Endothelial cell of umbilical vein (primary cell): ENCODE measurements around the gene IFT27. TPM values are rescaled to one million over a fixed set of nuclear protein-coding genes. Genes with fewer than 3 reads are reported as not detected.

Experiments used
- BruUV-seq: library from RNA; stranded (reverse); fragments of 400-500 nt; replicated peaks from 2 replicates; lab custom pipeline; 2021; lab: Mats Ljungman, UMichigan
- CTCF ChIA-PET: fragments of 300-600, 350-600 bp; sonication (Branson Sonifier 250); formaldehyde crosslinking; loops from one replicate; lab custom pipeline; 2021; ENCODE audit warnings: antibody characterized with exemption, inconsistent platforms; lab: Charles Lee
- POLR2A ChIA-PET: fragments of 300-600, 350-600 bp; sonication (Branson Sonifier 250); formaldehyde crosslinking; loops from one replicate; lab custom pipeline; 2021; ENCODE audit warnings: antibody characterized with exemption, inconsistent platforms; lab: Charles Lee
- DNase-seq: peaks from one replicate; pipeline ENCODE4 v3.0.0-alpha.2; 2011; ENCODE audit warnings: low read depth, low spot score
- FAIRE-seq: peaks from 2 replicates; lab custom pipeline; 2011; peaks lifted over from hg19 to GRCh38; lab: Jason Lieb, UNC
- H2AFZ ChIP-seq: 2 replicates; pipeline ENCODE4 v1.6.0; 2012; ENCODE audit warnings: low read depth, low read length, control low read depth, inconsistent platforms
- H3K27ac ChIP-seq: 2 replicates; pipeline ENCODE4 v1.5.1; 2011; ENCODE audit warnings: low read depth, mild to moderate bottlenecking, control low read depth, low read length, moderate library complexity; ENCODE audit not compliant: insufficient read depth
- H3K27me3 ChIP-seq, 2 experiments: 2 replicates each; pipeline versions ENCODE4 v1.6.0 to v1.6.1; 2011; ENCODE audit warnings: low read length in 2 of 2, mixed read lengths in 1 of 2; ENCODE audit not compliant: control insufficient read depth in 2 of 2, insufficient read depth in 2 of 2
- H3K36me3 ChIP-seq, 2 experiments: 2 replicates in 1 of 2; 3 replicates in 1 of 2; pipeline ENCODE4 v1.5.1; 2011; ENCODE audit warnings: low read length in 2 of 2, mild to moderate bottlenecking in 1 of 2, moderate library complexity in 1 of 2; ENCODE audit not compliant: control insufficient read depth in 2 of 2, insufficient read depth in 2 of 2; ENCODE audit errors: extremely low read depth in 1 of 2
- H3K4me1 ChIP-seq: 3 replicates; pipeline ENCODE4 v1.5.1; 2011; ENCODE audit warnings: mild to moderate bottlenecking, low read length; ENCODE audit not compliant: control insufficient read depth, insufficient read depth; ENCODE audit errors: extremely low read depth
- H3K4me2 ChIP-seq: 2 replicates; pipeline ENCODE4 v1.6.1; 2011; ENCODE audit warnings: low read length, control low read depth, mixed read lengths; ENCODE audit not compliant: insufficient read depth
- H3K4me3 ChIP-seq, 3 experiments: fragments of 200-600 bp in 1 of 3; sonication (generic), shearing (Covaris generic) in 1 of 3; replicated peaks in 1 of 3; 2 replicates each; pipeline ENCODE4 v1.5.1; 2011 to 2016; ENCODE audit warnings: control low read depth in 3 of 3, low read length in 3 of 3, mild to moderate bottlenecking in 2 of 3, inconsistent platforms in 1 of 3, low read depth in 1 of 3, moderate library complexity in 1 of 3; ENCODE audit not compliant: insufficient read depth in 1 of 3
- H3K79me2 ChIP-seq: 2 replicates; pipeline ENCODE4 v1.6.0; 2012; ENCODE audit warnings: low read length, inconsistent platforms; ENCODE audit not compliant: control insufficient read depth, insufficient read depth
- H3K9ac ChIP-seq: replicated peaks from 2 replicates; pipeline ENCODE3; 2011; ENCODE audit warnings: low read length, control low read depth; ENCODE audit not compliant: insufficient read depth; ENCODE audit errors: extremely low read depth
- H3K9me1 ChIP-seq: replicated peaks from 3 replicates; pipeline ENCODE4 v1.6.0; 2011; ENCODE audit warnings: mild to moderate bottlenecking, low read length; ENCODE audit not compliant: control insufficient read depth, insufficient read depth; ENCODE audit errors: extremely low read depth
- H3K9me3 ChIP-seq: replicated peaks from 2 replicates; pipeline ENCODE4 v1.5.1; 2012; ENCODE audit warnings: low read length, inconsistent platforms; ENCODE audit not compliant: control insufficient read depth, insufficient read depth
- H4K20me1 ChIP-seq: replicated peaks from 2 replicates; pipeline ENCODE3; 2011; ENCODE audit warnings: mild to moderate bottlenecking, low read length; ENCODE audit not compliant: control insufficient read depth, insufficient read depth; ENCODE audit errors: extremely low read depth
- EZH2 ChIP-seq: IDR thresholded peaks from 2 replicates; pipeline ENCODE4 v1.6.1; 2012; ENCODE audit warnings: borderline replicate concordance, low read depth, mild to moderate bottlenecking, moderate library complexity, low read length, inconsistent platforms; ENCODE audit not compliant: severe bottlenecking
- FOS ChIP-seq: IDR thresholded peaks from 2 replicates; pipeline ENCODE4 v1.6.1; 2011; ENCODE audit warnings: mild to moderate bottlenecking, low read length, moderate library complexity, borderline replicate concordance; ENCODE audit not compliant: insufficient read depth
- JUN ChIP-seq: IDR thresholded peaks from 2 replicates; pipeline ENCODE4 v1.6.1; 2011; ENCODE audit warnings: borderline replicate concordance, low read depth; ENCODE audit not compliant: insufficient read length, insufficient read depth
- MYC ChIP-seq: IDR thresholded peaks from one replicate; pipeline ENCODE4 v1.6.1; 2011; ENCODE audit warnings: mild to moderate bottlenecking, low read depth, low read length
- dilution Hi-C: fragments of 300-500 bp; cut with MboI; formaldehyde crosslinking; loops from one replicate; pipeline ENCODE4 v1.15.0; 2019; ENCODE audit warnings: low sequenced_read_pairs; ENCODE audit not compliant: extremely low pct_ligation_motif_present
- intact Hi-C: fragments of 100-400 bp; cut with micrococcal nuclease; formaldehyde crosslinking; loops from one replicate; pipeline ENCODE4 v1.10.0; 2022
- polyA plus RNA-seq, 4 experiments: library from polyadenylated mRNA; depleted of rRNA in 3 of 4; stranded (reverse) in 3 of 4; unstranded in 1 of 4; fragments of >200 nt; gene quantifications; 2 replicates each; pipeline versions ENCODE4 v1.2.1 to v1.2.3, GENCODE V29; 2011 to 2012; ENCODE audit warnings: missing spikeins in 1 of 4
- total RNA-seq: library from RNA; stranded (reverse); gene quantifications from 2 replicates; pipeline ENCODE4 v1.2.3, GENCODE V29; 2021

IFT27 gene
- total and polyA plus RNA-seq, 2 donors (not counting 3 experiments of a cell fraction or from before 2014, with no cell fraction given) = 29.9 to 33.7 TPM

- Histone ChIP-seq H3K36me3 (peaks cover 0 to 8% of the 10 kb centered on the region in 2 experiments), H3K9ac (no peak overlapping the region), H3K4me1 (peaks cover 3% of the 10 kb centered on the region), H3K27me3 (no peaks in the 10 kb centered on the region), H2AFZ (no peak overlapping the region), H3K27ac (no peak overlapping the region), H3K79me2 (no peaks in the 10 kb centered on the region), H3K9me3 (no peaks in the 10 kb centered on the region), H3K4me3 (no peak overlapping the region), H3K4me2 (no peak overlapping the region), H3K9me1 (no peaks in the 10 kb centered on the region), H4K20me1 (no peaks in the 10 kb centered on the region)
- FAIRE-seq = no peak
- dilution Hi-C loops = loop anchor here (10.0 kb wide), 1 partner anchor 65 kb away; no protein-coding TSS in a partner anchor
- ChIA-PET CTCF (interaction anchor here (6.5 kb wide), 1 partner anchor 12 kb away, joined by 39 read pairs; no protein-coding TSS in a partner anchor), POLR2A (no interaction called here)
- TF ChIP-seq FOS (no peak), EZH2 (no peak), JUN (no peak)
- no TSS peak for BruUV-seq
- intact Hi-C loops = no loop called here
- DNase-seq = no peak
These were observed 6.1 kb downstream of the IFT27 start for GRCh38 chr22:36769541-36770512.

- Histone ChIP-seq H3K27me3 (no peaks in the 10 kb centered on the region), H4K20me1 (no peaks in the 10 kb centered on the region), H3K27ac (no peak overlapping the region), H3K4me2 (no peak overlapping the region), H3K36me3 (peaks cover 0 to 11% of the 10 kb centered on the region in 2 experiments), H3K9me1 (no peaks in the 10 kb centered on the region), H3K9me3 (no peaks in the 10 kb centered on the region), H2AFZ (no peak overlapping the region), H3K9ac (no peak overlapping the region), H3K4me1 (peaks cover 3% of the 10 kb centered on the region), H3K79me2 (no peaks in the 10 kb centered on the region), H3K4me3 (no peak overlapping the region)
- TF ChIP-seq MYC (no peak), FOS (no peak)
- CTCF ChIA-PET = interaction anchor here (1.7 to 6.5 kb wide), 2 partner anchors 8 to 11 kb away, joined by 6 to 39 read pairs; partner anchors contain the start of gene IFT27
- DNase-seq (no peak), FAIRE-seq (no peak)
- intact Hi-C loops = no loop called here
- dilution Hi-C loops = no loop called here
- POLR2A ChIA-PET = no interaction called here
- no TSS peak for BruUV-seq
These were observed 7.3 kb downstream of the IFT27 start for GRCh38 chr22:36768616-36769015.
